ENCODE results near the gene DOK5.
A peak's percentile ranks its signal among the peaks of the same experiment; 100 is the strongest.
"Not testable (repeated sequence)": the region's sequence is repeated elsewhere in the genome, so short reads cannot be mapped to it uniquely, and the experiment has no call there.

Gene DOK5

GRCh38 chr20:54473340-54473739, 2.1 kb upstream of the DOK5 start:
- no peak for DNase-seq

- DNase-seq, result no peak
Measured at GRCh38 chr20:54474046-54474445, 1.3 kb upstream of the DOK5 start.

- no peak for DNase-seq
Measured at GRCh38 chr20:54474866-54475265, 527 bp upstream of the DOK5 start.

GRCh38 chr20:54476169-54477009, 996 bp downstream of the DOK5 start:
- no peak for DNase-seq

- no peak for DNase-seq
Measured at GRCh38 chr20:54477191-54477955, 2.0 kb downstream of the DOK5 start.

GRCh38 chr20:54479138-54479906, 3.9 kb downstream of the DOK5 start:
- no peak for DNase-seq

GRCh38 chr20:54479937-54480336, 4.5 kb downstream of the DOK5 start:
- DNase-seq, result not testable (repeated sequence)

GRCh38 chr20:54481442-54481841, 6.0 kb downstream of the DOK5 start:
- no peak for DNase-seq

GRCh38 chr20:54485631-54486030, 10.2 kb downstream of the DOK5 start:
- DNase-seq, result no peak

GRCh38 chr20:54486585-54486984, 11.2 kb downstream of the DOK5 start:
- no peak for DNase-seq

- DNase-seq, result no peak
Measured at GRCh38 chr20:54488442-54488841, 13.0 kb downstream of the DOK5 start.

GRCh38 chr20:54491506-54491905, 16.1 kb downstream of the DOK5 start:
- no peak for DNase-seq

GRCh38 chr20:54494303-54495006, 19.1 kb downstream of the DOK5 start:
- DNase-seq, result no peak

GRCh38 chr20:54497931-54498718, 22.7 kb downstream of the DOK5 start:
- DNase-seq, result peak; percentile 3

GRCh38 chr20:54499111-54499510, 23.7 kb downstream of the DOK5 start:
- DNase-seq, result no peak

GRCh38 chr20:54502179-54502578, 26.8 kb downstream of the DOK5 start:
- no peak for DNase-seq

GRCh38 chr20:54506643-54507042, 31.2 kb downstream of the DOK5 start:
- DNase-seq, result no peak

- DNase-seq, result no peak
Measured at GRCh38 chr20:54510541-54511129, 35.2 kb downstream of the DOK5 start.

GRCh38 chr20:54512694-54513093, 37.3 kb downstream of the DOK5 start:
- no peak for DNase-seq

GRCh38 chr20:54514028-54514607, 38.7 kb downstream of the DOK5 start:
- DNase-seq, result no peak
